AG04449 (cell line): Measurements from ENCODE around the gene CADPS2.

Experiments
- CTCF ChIA-PET: fragments of 350-600 bp; formaldehyde crosslinking; extraction: SDS; loops from one replicate; lab custom pipeline; 2021; ENCODE audit warnings: antibody characterized with exemption; lab: Yijun Ruan, JAX
- POLR2A ChIA-PET: fragments of 400-600, 350-600 bp; formaldehyde crosslinking; extraction: SDS; loops from one replicate; lab custom pipeline; 2020; ENCODE audit warnings: antibody characterized with exemption, inconsistent platforms; lab: Yijun Ruan, JAX
- DNase-seq: peaks from one replicate; pipeline ENCODE4 v3.0.0-alpha.2; 2010; ENCODE audit warnings: low read depth, low spot score
- H3K4me3 ChIP-seq: 2 replicates; pipeline ENCODE4 v1.5.1; 2011; ENCODE audit warnings: low read depth, mild to moderate bottlenecking, control low read depth, low read length
- CTCF ChIP-seq: IDR thresholded peaks from one replicate; pipeline ENCODE4 v1.5.1; 2011; ENCODE audit warnings: mild to moderate bottlenecking, moderate library complexity, low read length, control low read depth, inconsistent platforms; ENCODE audit not compliant: insufficient read depth; ENCODE audit errors: missing control alignments

The CADPS2 gene

GRCh38 chr7:122412883-122413282 lies 473.4 kb downstream of the CADPS2 start:
- no peak overlapping the region for H3K4me3 ChIP-seq
- ChIA-PET POLR2A (no interaction called here), CTCF (no interaction called here)
- no peak for TF ChIP-seq CTCF
- DNase-seq, result no peak

- no peak for TF ChIP-seq CTCF
- H3K4me3 ChIP-seq, result no peak overlapping the region
- no peak for DNase-seq
- CTCF ChIA-PET, result no interaction called here
- POLR2A ChIA-PET, result no interaction called here
Measured at GRCh38 chr7:122412441-122412840, 473.8 kb downstream of the CADPS2 start.

- TF ChIP-seq CTCF, result no peak
- DNase-seq, result no peak
- ChIA-PET CTCF (no interaction called here), POLR2A (no interaction called here)
- no peak overlapping the region for H3K4me3 ChIP-seq
Measured at GRCh38 chr7:122407195-122407594, 479.1 kb downstream of the CADPS2 start.

GRCh38 chr7:122403113-122403512 lies 483.1 kb downstream of the CADPS2 start:
- ChIA-PET POLR2A (no interaction called here), CTCF (no interaction called here)
- H3K4me3 ChIP-seq, result no peak overlapping the region
- TF ChIP-seq CTCF, result no peak
- DNase-seq, result no peak

GRCh38 chr7:122402235-122402634 lies 484.0 kb downstream of the CADPS2 start:
- H3K4me3 ChIP-seq, result no peak overlapping the region
- no peak for TF ChIP-seq CTCF
- no peak for DNase-seq
- ChIA-PET POLR2A (no interaction called here), CTCF (no interaction called here)

- CTCF ChIA-PET, result no interaction called here
- TF ChIP-seq CTCF, result no peak
- DNase-seq, result no peak
- H3K4me3 ChIP-seq, result no peak overlapping the region
- POLR2A ChIA-PET, result no interaction called here
Measured at GRCh38 chr7:122397381-122397780, 488.9 kb downstream of the CADPS2 start.
